Colon (tissue), 2 donors: ENCODE data around the gene COL4A1.
"Not testable (repeated sequence)": the region's sequence is repeated elsewhere in the genome, so short reads cannot be mapped to it uniquely, and the experiment has no call there.

Experiments
- FAIRE-seq: peaks from 2 replicates; lab custom pipeline; 2012; peaks lifted over from hg19 to GRCh38; lab: Jason Lieb, UNC
- donor health status: control.
- donor health status: control.

COL4A1 gene

GRCh38 chr13:110323172-110323891 lies 16.4 kb upstream of the COL4A1 start:
- FAIRE-seq, result no peak

GRCh38 chr13:110322828-110323171 lies 15.8 kb upstream of the COL4A1 start:
- FAIRE-seq, result no peak

- no peak for FAIRE-seq
Observed at GRCh38 chr13:110322126-110322827, 15.3 kb upstream of the COL4A1 start.

- FAIRE-seq, result not testable (repeated sequence)
Observed at GRCh38 chr13:110321573-110321972, 14.6 kb upstream of the COL4A1 start.

GRCh38 chr13:110320645-110321044 lies 13.7 kb upstream of the COL4A1 start:
- FAIRE-seq, result no peak

- FAIRE-seq, result no peak
Observed at GRCh38 chr13:110319774-110320509, 13.0 kb upstream of the COL4A1 start.

- FAIRE-seq, result no peak
Observed at GRCh38 chr13:110319397-110319773, 12.4 kb upstream of the COL4A1 start.

GRCh38 chr13:110318920-110319319 lies 12.0 kb upstream of the COL4A1 start:
- no peak for FAIRE-seq

GRCh38 chr13:110317496-110318195 lies 10.7 kb upstream of the COL4A1 start:
- FAIRE-seq, result no peak

GRCh38 chr13:110317093-110317492 lies 10.1 kb upstream of the COL4A1 start:
- no peak for FAIRE-seq

- FAIRE-seq, result no peak
Observed at GRCh38 chr13:110316196-110316595, 9.2 kb upstream of the COL4A1 start.

GRCh38 chr13:110314516-110315245 lies 7.7 kb upstream of the COL4A1 start:
- no peak for FAIRE-seq

GRCh38 chr13:110313733-110314132 lies 6.8 kb upstream of the COL4A1 start:
- FAIRE-seq, result not testable (repeated sequence)

GRCh38 chr13:110313261-110313660 lies 6.3 kb upstream of the COL4A1 start:
- not testable (repeated sequence) for FAIRE-seq

- FAIRE-seq, result no peak
Observed at GRCh38 chr13:110312339-110313031, 5.5 kb upstream of the COL4A1 start.

GRCh38 chr13:110311443-110312338 lies 4.7 kb upstream of the COL4A1 start:
- no peak for FAIRE-seq

- FAIRE-seq, result no peak
Observed at GRCh38 chr13:110310541-110311442, 3.8 kb upstream of the COL4A1 start.

- FAIRE-seq, result no peak
Observed at GRCh38 chr13:110309661-110310524, 2.9 kb upstream of the COL4A1 start.
